Measurements from ENCODE around the gene NRP2. TPM values are rescaled to one million over a fixed set of nuclear protein-coding genes. Genes with fewer than 3 reads are reported as not detected.

The NRP2 gene
- total RNA-seq, 1 experiment from 2014 or later: 18.3 TPM

GRCh38 chr2:205712508-205712907 is 30.2 kb downstream of the NRP2 start:
- no TSS peak for BruUV-seq (replicated peaks)
- Histone ChIP-seq H3F3A (ENCODE audit: low read length, unreplicated experiment) (no peaks in the 10 kb centered on the region), H3K79me2 (ENCODE audit: low read length) (no peaks in the 10 kb centered on the region), H3K36me3 (ENCODE audit: low read depth, low read length) (no peaks in the 10 kb centered on the region), H4K20me1 (ENCODE audit: low read length) (no peaks in the 10 kb centered on the region), H2AFZ (ENCODE audit: low read length) (no peak overlapping the region), H3K4me3 (ENCODE audit: low read length) (no peak overlapping the region), H3K9me2 (replicated peaks; ENCODE audit: low read length) (no peaks in the 10 kb centered on the region), H3K4me1 (ENCODE audit: insufficient read depth, low read length) (peaks cover 13% of the 10 kb centered on the region), H3K27ac (ENCODE audit: low read length) (0 out of 2 replicates have a peak overlapping the region, but pooled peaks have one; percentile 14), H3K27me3 (ENCODE audit: low read length) (no peaks in the 10 kb centered on the region), H3K4me2 (ENCODE audit: low read length) (no peak overlapping the region; the same call in 1 of the 2 replicates), H3K9ac (ENCODE audit: low read length) (0 out of 2 replicates have a peak overlapping the region, but pooled peaks have one; percentile 6), H3K9me3 (ENCODE audit: low read length) (no peaks in the 10 kb centered on the region)
- ChIA-PET CTCF (interaction anchor here (0.6 kb wide), 1 partner anchor 33 kb away, joined by 3 read pairs; no protein-coding TSS in a partner anchor), POLR2A (ENCODE audit: unreplicated experiment) (no interaction called here)
- TF ChIP-seq EZH2phosphoT487 (IDR thresholded peaks at IDR 0.05; ENCODE audit: borderline replicate concordance, low read length): no peak
- no peak for TF ChIP-seq EZH2 (IDR thresholded peaks at IDR 0.05; ENCODE audit: low read length, unreplicated experiment)
- TF ChIP-seq CTCF (conservative IDR thresholded peaks at IDR 0.05; ENCODE audit: low read depth, low read length): no peak
- intact Hi-C loops (cut with micrococcal nuclease): no loop called here
- ATAC-seq (peak; percentile 74), DNase-seq (peak; percentile 43)

- no peaks in the 10 kb centered on the region for H3K27me3 ChIP-seq (ENCODE audit: low read length)
- no TSS peak for BruUV-seq (replicated peaks)
- DNase-seq: no peak
- no peaks in the 10 kb centered on the region for H3K79me2 ChIP-seq (ENCODE audit: low read length)
- no peaks in the 10 kb centered on the region for H3K9me3 ChIP-seq (ENCODE audit: low read length)
- peaks cover 13% of the 10 kb centered on the region for H3K4me1 ChIP-seq (ENCODE audit: insufficient read depth, low read length)
- TF ChIP-seq EZH2 (IDR thresholded peaks at IDR 0.05; ENCODE audit: low read length, unreplicated experiment) (no peak), CTCF (conservative IDR thresholded peaks at IDR 0.05; ENCODE audit: low read depth, low read length) (no peak), EZH2phosphoT487 (IDR thresholded peaks at IDR 0.05; ENCODE audit: borderline replicate concordance, low read length) (no peak)
- 0 out of 2 replicates have a peak overlapping the region, but pooled peaks have one; percentile 6 for H3K9ac ChIP-seq (ENCODE audit: low read length)
- no peaks in the 10 kb centered on the region for H3K9me2 ChIP-seq (replicated peaks; ENCODE audit: low read length)
- no peak overlapping the region for H3K4me3 ChIP-seq (ENCODE audit: low read length)
- H3K36me3 ChIP-seq (ENCODE audit: low read depth, low read length): no peaks in the 10 kb centered on the region
- H3K27ac ChIP-seq (ENCODE audit: low read length): 0 out of 2 replicates have a peak overlapping the region, but pooled peaks have one; percentile 14
- H3F3A ChIP-seq (ENCODE audit: low read length, unreplicated experiment): no peaks in the 10 kb centered on the region
- CTCF ChIA-PET: no interaction called here
- no peak overlapping the region for H3K4me2 ChIP-seq (ENCODE audit: low read length)
- no peaks in the 10 kb centered on the region for H4K20me1 ChIP-seq (ENCODE audit: low read length)
- intact Hi-C loops (cut with micrococcal nuclease): no loop called here
- no peak for ATAC-seq
- no peak overlapping the region for H2AFZ ChIP-seq (ENCODE audit: low read length)
- POLR2A ChIA-PET (ENCODE audit: unreplicated experiment): no interaction called here
These were observed 30.8 kb downstream of the NRP2 start for GRCh38 chr2:205713086-205713485.

GRCh38 chr2:205714058-205714776 is 31.9 kb downstream of the NRP2 start:
- intact Hi-C loops (cut with micrococcal nuclease): no loop called here
- Histone ChIP-seq H3K36me3 (ENCODE audit: low read depth, low read length) (no peaks in the 10 kb centered on the region), H3K9me2 (replicated peaks; ENCODE audit: low read length) (no peaks in the 10 kb centered on the region), H3K4me2 (ENCODE audit: low read length) (no peak overlapping the region), H3K4me1 (ENCODE audit: insufficient read depth, low read length) (peaks cover 13% of the 10 kb centered on the region), H3K27ac (ENCODE audit: low read length) (no peak overlapping the region), H4K20me1 (ENCODE audit: low read length) (no peaks in the 10 kb centered on the region), H3K9me3 (ENCODE audit: low read length) (no peaks in the 10 kb centered on the region), H3K27me3 (ENCODE audit: low read length) (no peaks in the 10 kb centered on the region), H3K4me3 (ENCODE audit: low read length) (no peak overlapping the region), H3K9ac (ENCODE audit: low read length) (no peak overlapping the region), H2AFZ (ENCODE audit: low read length) (no peak overlapping the region), H3K79me2 (ENCODE audit: low read length) (no peaks in the 10 kb centered on the region), H3F3A (ENCODE audit: low read length, unreplicated experiment) (no peaks in the 10 kb centered on the region)
- ChIA-PET POLR2A (ENCODE audit: unreplicated experiment) (no interaction called here), CTCF (no interaction called here)
- ATAC-seq: no peak
- no peak for DNase-seq
- TF ChIP-seq CTCF (conservative IDR thresholded peaks at IDR 0.05; ENCODE audit: low read depth, low read length): no peak
- no peak for TF ChIP-seq EZH2 (IDR thresholded peaks at IDR 0.05; ENCODE audit: low read length, unreplicated experiment)
- no peak for TF ChIP-seq EZH2phosphoT487 (IDR thresholded peaks at IDR 0.05; ENCODE audit: borderline replicate concordance, low read length)
- BruUV-seq (replicated peaks): no TSS peak
